Measurements from ENCODE around the gene PRPF39.

- TF ChIP-seq CTCF (IDR thresholded peaks at IDR 0.05) (no peak), POLR2AphosphoS5 (IDR thresholded peaks at IDR 0.05) (no peak), POLR2A (IDR thresholded peaks at IDR 0.05) (no peak)
Observed at GRCh38 chr14:45156067-45156466, 72.2 kb downstream of the PRPF39 start.
